Body of pancreas (tissue), 4 donors: Measurements from ENCODE around the gene CARD11. TPM values are rescaled to one million over a fixed set of nuclear protein-coding genes. Genes with fewer than 3 reads are reported as not detected.

Experiments
- ATAC-seq: fragments of 150-250 bp; one replicate; pipeline ENCODE4 v1.9.1; 2016
- DNase-seq, 4 donors: peaks; one replicate each; pipeline ENCODE4 v3.0.0-alpha.2; 2019
- H3K27ac ChIP-seq, 4 donors: fragments of 200-600 bp; sonication (generic); 1 replicate in 3 of 4; 2 replicates in 1 of 4; pipeline versions ENCODE4 v1.5.1 to v1.6.1; 2016 to 2019; ENCODE audit warnings: mild to moderate bottlenecking in 1 of 4, mixed read lengths in 1 of 4, moderate library complexity in 1 of 4
- H3K27me3 ChIP-seq, 2 donors: fragments of 200-600 bp; sonication (generic); one replicate each; pipeline ENCODE4 v1.6.0; 2016; ENCODE audit warnings: mild to moderate bottlenecking in 1 of 2
- H3K36me3 ChIP-seq, 2 donors: fragments of 200-600 bp; sonication (generic); replicated peaks in 1 of 2; 2 replicates each; pipeline ENCODE4 v1.5.1; 2016; ENCODE audit warnings: low read depth in 2 of 2; ENCODE audit not compliant: insufficient read depth in 1 of 2
- H3K4me1 ChIP-seq: fragments of 200-600 bp; sonication (generic); one replicate; pipeline ENCODE4 v1.6.0; 2016
- H3K4me3 ChIP-seq, 2 donors: fragments of 200-600 bp; sonication (generic); 1 replicate in 1 of 2; 2 replicates in 1 of 2; pipeline ENCODE4 v1.5.1; 2016 to 2019
- H3K9me3 ChIP-seq, 3 donors: fragments of 200-600 bp; sonication (generic); 1 replicate in 2 of 3; 2 replicates in 1 of 3; pipeline ENCODE4 v1.5.1; 2016
- POLR2A ChIP-seq, 3 donors: fragments of 450-650 bp; IDR thresholded peaks; one replicate each; pipeline ENCODE4 v1.6.1; 2016; ENCODE audit warnings: antibody characterized with exemption in 3 of 3, mild to moderate bottlenecking in 2 of 3
- WGBS, 2 donors: methylation state at CpG; one replicate each; pipeline ENCODE4 v1.1.5; 2017; 5-methylcytosine and 5-hydroxymethylcytosine counted together
- intact Hi-C: fragments of 100-400 bp; cut with DNase I; formaldehyde crosslinking; loops from one replicate; pipeline ENCODE4 v1.15.1; 2023
- total RNA-seq, 2 donors: library from RNA; depleted of rRNA; stranded (reverse); fragments of >200 nt; gene quantifications; one replicate each; pipeline ENCODE4 v1.1.0, GENCODE V29; 2016
- TF ChIP-seq, protein P1 (sequence below), 7 experiments: fragments of 450-650 bp in 4 of 7; fragments of 200-600 bp in 3 of 7; sonication (generic) in 3 of 7; IDR thresholded peaks; one replicate each; pipeline ENCODE4 v1.5.1; 2016 to 2019; ENCODE audit warnings: antibody characterized with exemption in 7 of 7

The CARD11 gene
- total RNA-seq, 2 donors from 2014 or later: 2.0 to 3.4 TPM

DNA sequence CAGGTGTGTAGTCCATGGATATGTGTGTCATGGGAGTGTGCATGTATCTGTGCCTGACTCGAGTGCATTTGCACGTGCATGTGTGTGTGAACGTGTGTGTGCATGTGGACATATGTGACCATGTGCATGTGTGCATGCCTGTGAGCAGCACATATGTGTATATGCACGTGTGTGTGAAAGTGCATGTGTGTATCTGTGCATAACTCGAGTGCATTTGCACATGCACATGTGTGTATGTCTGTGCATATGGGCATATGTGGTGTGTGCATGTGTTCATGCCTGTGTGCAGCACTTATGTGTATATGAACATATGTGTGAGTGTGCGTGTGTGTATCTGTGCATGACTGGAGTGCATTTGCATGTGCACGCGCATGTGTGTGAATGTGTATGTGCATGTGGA lies 164.3 kb downstream of the CARD11 start:
- 84 to 88% methylated on average over 8 of the region's 8 CpGs for WGBS, 2 donors
- no peaks in the 10 kb centered on the region for H3K36me3 ChIP-seq
- no peaks in the 10 kb centered on the region for H3K9me3 ChIP-seq
- TF ChIP-seq, protein P1, sequence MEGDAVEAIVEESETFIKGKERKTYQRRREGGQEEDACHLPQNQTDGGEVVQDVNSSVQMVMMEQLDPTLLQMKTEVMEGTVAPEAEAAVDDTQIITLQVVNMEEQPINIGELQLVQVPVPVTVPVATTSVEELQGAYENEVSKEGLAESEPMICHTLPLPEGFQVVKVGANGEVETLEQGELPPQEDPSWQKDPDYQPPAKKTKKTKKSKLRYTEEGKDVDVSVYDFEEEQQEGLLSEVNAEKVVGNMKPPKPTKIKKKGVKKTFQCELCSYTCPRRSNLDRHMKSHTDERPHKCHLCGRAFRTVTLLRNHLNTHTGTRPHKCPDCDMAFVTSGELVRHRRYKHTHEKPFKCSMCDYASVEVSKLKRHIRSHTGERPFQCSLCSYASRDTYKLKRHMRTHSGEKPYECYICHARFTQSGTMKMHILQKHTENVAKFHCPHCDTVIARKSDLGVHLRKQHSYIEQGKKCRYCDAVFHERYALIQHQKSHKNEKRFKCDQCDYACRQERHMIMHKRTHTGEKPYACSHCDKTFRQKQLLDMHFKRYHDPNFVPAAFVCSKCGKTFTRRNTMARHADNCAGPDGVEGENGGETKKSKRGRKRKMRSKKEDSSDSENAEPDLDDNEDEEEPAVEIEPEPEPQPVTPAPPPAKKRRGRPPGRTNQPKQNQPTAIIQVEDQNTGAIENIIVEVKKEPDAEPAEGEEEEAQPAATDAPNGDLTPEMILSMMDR (IDR thresholded peaks at IDR 0.05): no peak
- H3K27ac ChIP-seq: no peak overlapping the region
- no peak for ATAC-seq
- H3K27me3 ChIP-seq: no peaks in the 10 kb centered on the region
- no peak for DNase-seq
- intact Hi-C loops: no loop called here
- no peaks in the 10 kb centered on the region for H3K4me1 ChIP-seq
- H3K4me3 ChIP-seq: no peak overlapping the region

DNA sequence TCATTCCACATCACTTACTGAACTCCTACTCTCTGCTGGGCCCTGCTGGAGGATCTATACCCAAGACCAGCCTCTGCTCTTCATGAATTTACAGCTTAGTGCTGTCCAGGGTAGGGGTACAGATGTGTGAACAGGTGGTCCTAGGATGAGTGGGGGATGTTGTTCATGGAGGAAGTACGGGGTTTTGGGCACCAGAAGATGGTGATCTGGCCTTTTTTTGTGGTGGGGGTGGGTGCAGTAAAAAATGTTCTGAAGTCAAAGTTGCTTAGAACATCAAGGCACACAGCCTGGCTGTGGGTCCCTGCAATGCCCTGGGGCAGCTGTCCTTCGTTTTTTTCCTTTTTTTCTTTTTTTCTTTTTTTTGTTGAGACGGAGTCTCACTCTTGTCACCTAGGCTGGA lies 165.4 kb downstream of the CARD11 start:
- no peak overlapping the region for H3K27ac ChIP-seq
- 58 to 65% methylated on average over 3 of the region's 3 CpGs for WGBS, 2 donors
- ATAC-seq (no peak), DNase-seq (no peak)
- TF ChIP-seq, protein P1 (IDR thresholded peaks at IDR 0.05): no peak
- TF ChIP-seq POLR2A (IDR thresholded peaks at IDR 0.05): no peak
- H3K36me3 ChIP-seq: no peaks in the 10 kb centered on the region
- no peaks in the 10 kb centered on the region for H3K9me3 ChIP-seq
- H3K4me1 ChIP-seq: no peaks in the 10 kb centered on the region
- no peaks in the 10 kb centered on the region for H3K27me3 ChIP-seq
- H3K4me3 ChIP-seq: no peak overlapping the region
- intact Hi-C loops: no loop called here

DNA sequence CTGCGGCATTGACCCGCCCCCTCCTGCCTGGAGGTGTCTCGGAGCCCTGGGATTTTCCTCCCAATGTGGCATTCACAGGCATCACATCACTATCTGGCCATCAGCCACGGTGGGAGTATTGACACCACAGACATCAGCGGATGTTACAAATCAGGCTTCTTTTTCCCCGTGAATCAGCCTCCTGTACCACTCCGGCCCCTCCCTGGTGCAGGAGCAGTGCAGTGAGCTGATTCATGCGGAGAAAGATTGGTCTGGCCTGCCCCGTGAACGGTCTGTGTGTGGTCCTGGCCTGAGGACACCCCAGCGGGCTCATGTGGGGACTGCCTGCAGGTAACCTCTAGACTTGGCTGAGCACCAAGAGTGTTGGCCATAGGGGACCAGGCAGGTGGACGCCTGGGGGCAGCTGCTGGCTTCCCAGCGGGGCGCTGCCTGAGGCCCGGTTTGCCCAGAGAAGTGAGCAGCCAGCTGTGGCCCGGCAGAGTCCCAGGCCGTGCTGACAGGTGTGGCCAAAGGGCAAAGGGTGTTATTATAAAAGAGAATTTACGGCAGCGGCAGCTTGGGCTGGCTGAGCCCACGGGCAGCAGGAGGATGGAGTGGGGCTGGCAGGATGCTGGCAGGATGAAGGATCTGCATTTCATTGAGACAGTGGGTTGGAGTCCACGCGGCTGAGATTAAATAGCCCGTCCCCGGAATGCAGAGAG lies 167.5 kb downstream of the CARD11 start:
- no peaks in the 10 kb centered on the region for H3K9me3 ChIP-seq
- H3K27ac ChIP-seq: no peak overlapping the region
- intact Hi-C loops: no loop called here
- DNase-seq (no peak), ATAC-seq (no peak)
- WGBS, 2 donors: 58 to 68% methylated on average over 13 to 24 of the region's 24 CpGs
- no peaks in the 10 kb centered on the region for H3K4me1 ChIP-seq
- no peaks in the 10 kb centered on the region for H3K36me3 ChIP-seq
- no peaks in the 10 kb centered on the region for H3K27me3 ChIP-seq
- TF ChIP-seq POLR2A (IDR thresholded peaks at IDR 0.05): no peak
- TF ChIP-seq, protein P1 (IDR thresholded peaks at IDR 0.05): no peak
- H3K4me3 ChIP-seq: no peak overlapping the region

DNA sequence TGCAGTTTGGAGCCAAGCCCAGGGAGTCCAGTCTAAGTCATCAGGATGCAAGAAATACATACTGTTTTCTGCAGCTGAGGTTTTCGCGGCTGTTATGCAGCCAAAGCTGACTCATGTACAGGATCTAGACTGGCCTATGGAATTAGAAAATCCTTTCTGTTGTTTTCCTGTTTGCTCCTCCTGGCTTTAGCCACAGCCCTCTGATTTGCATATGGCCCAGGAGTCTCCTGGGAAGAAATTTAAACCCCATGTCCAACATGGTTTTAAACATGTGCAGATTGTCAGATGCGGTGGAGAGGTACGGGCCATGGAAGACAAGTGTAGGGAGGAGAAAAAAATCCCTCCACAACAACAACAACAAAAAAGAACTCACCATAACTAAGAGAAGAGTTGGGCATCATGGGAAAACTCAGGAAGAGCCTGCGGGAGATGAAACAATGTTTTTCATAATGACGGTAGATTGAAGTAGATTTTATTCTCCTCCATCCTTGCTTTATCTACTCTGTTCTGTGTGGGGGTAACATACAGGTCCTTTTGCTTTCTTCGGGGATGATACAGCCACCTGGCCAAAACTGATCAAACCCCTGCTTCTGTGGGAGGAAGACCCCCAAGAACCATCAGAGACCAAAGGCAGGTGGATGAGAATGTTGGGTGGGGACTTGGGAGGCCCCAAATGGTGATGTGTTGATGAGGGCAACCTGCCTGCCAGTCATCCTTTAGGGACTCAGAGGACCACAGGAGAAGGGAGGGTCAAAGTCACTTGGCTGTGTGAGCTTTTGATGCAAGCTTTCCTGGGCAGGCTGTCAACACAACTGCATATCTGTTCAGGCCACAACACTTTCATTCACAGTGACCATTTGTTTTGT lies 169.7 kb downstream of the CARD11 start:
- ATAC-seq: no peak
- TF ChIP-seq, protein P1 (IDR thresholded peaks at IDR 0.05): no peak
- TF ChIP-seq POLR2A (IDR thresholded peaks at IDR 0.05): no peak

More for the DNA sequence above, 169.7 kb downstream of the CARD11 start:
- no peak overlapping the region for H3K4me3 ChIP-seq
- no peaks in the 10 kb centered on the region for H3K27me3 ChIP-seq
- no peaks in the 10 kb centered on the region for H3K36me3 ChIP-seq
- no peaks in the 10 kb centered on the region for H3K4me1 ChIP-seq
- H3K27ac ChIP-seq: no peak overlapping the region
- no peak for DNase-seq
- intact Hi-C loops: no loop called here
- WGBS, 2 donors: 53 to 54% methylated on average over 7 of the region's 7 CpGs
- no peaks in the 10 kb centered on the region for H3K9me3 ChIP-seq
